Panc1 (cell line): ENCODE data around the gene COL27A1. TPM values are rescaled to one million over a fixed set of nuclear protein-coding genes. Genes with fewer than 3 reads are reported as not detected.

Source experiments
- ATAC-seq: fragments of 200-7000 bp; cut with Tn5 transposase; 2 replicates; pipeline ENCODE4 v1.9.1; 2020; ENCODE audit warnings: mild to moderate bottlenecking, moderate library complexity
- BruUV-seq: library from RNA; stranded (reverse); fragments of 400-500 nt; replicated peaks from 2 replicates; lab custom pipeline; 2021; lab: Mats Ljungman, UMichigan
- CTCF ChIA-PET: fragments of 300-600 bp; sonication (Branson Sonifier 250); formaldehyde crosslinking; loops from one replicate; lab custom pipeline; 2022; ENCODE audit warnings: antibody characterized with exemption; lab: Charles Lee
- POLR2A ChIA-PET: fragments of 300-600 bp; sonication (Branson Sonifier 250); formaldehyde crosslinking; loops from one replicate; lab custom pipeline; 2022; ENCODE audit warnings: antibody characterized with exemption; lab: Charles Lee
- DNase-seq: peaks from one replicate; pipeline ENCODE4 v3.0.0-alpha.2; 2010; ENCODE audit warnings: low read depth, low spot score
- H3K27ac ChIP-seq: 2 replicates; pipeline ENCODE4 v1.5.1; 2011; ENCODE audit warnings: mild to moderate bottlenecking, low read length, inconsistent platforms
- H3K27me3 ChIP-seq: fragments of 200-500 bp; sonication (Bioruptor generic); 2 replicates; pipeline ENCODE4 v1.6.0; 2014; ENCODE audit warnings: low read length, inconsistent platforms; ENCODE audit not compliant: control insufficient read depth, insufficient read depth
- H3K36me3 ChIP-seq: fragments of 200-500 bp; sonication (Bioruptor generic); 2 replicates; pipeline ENCODE4 v1.5.1; 2014; ENCODE audit warnings: inconsistent platforms, mild to moderate bottlenecking, low read length, moderate library complexity; ENCODE audit not compliant: control insufficient read depth, insufficient read depth
- H3K4me1 ChIP-seq: 2 replicates; pipeline ENCODE4 v1.5.1; 2011; ENCODE audit warnings: inconsistent platforms, mild to moderate bottlenecking, low read length, moderate library complexity; ENCODE audit not compliant: control insufficient read depth, insufficient read depth
- H3K4me3 ChIP-seq, 2 experiments: 2 replicates each; pipeline ENCODE4 v1.5.1; 2011 to 2012; ENCODE audit warnings: low read depth in 2 of 2, low read length in 2 of 2, mild to moderate bottlenecking in 2 of 2, inconsistent platforms in 1 of 2, moderate library complexity in 1 of 2
- H3K9me3 ChIP-seq: fragments of 200-500 bp; sonication (Bioruptor generic); 2 replicates; pipeline ENCODE4 v1.5.1; 2014; ENCODE audit warnings: low read depth, mild to moderate bottlenecking, inconsistent platforms, low read length, moderate library complexity; ENCODE audit not compliant: control insufficient read depth, insufficient read depth
- CTCF ChIP-seq: fragments of 450-650 bp; IDR thresholded peaks from 2 replicates; pipeline ENCODE4 v1.5.1; 2017; ENCODE audit warnings: mild to moderate bottlenecking
- POLR2AphosphoS5 ChIP-seq: IDR thresholded peaks from 2 replicates; pipeline ENCODE4 v1.6.1; 2012; ENCODE audit warnings: mild to moderate bottlenecking, low read depth, low read length, moderate library complexity
- REST ChIP-seq, 2 experiments: IDR thresholded peaks; 2 replicates each; pipeline ENCODE4 v1.6.1; 2011 to 2012; ENCODE audit warnings: low read depth in 2 of 2, control low read depth in 1 of 2, low read length in 1 of 2, mild to moderate bottlenecking in 1 of 2, moderate library complexity in 1 of 2; ENCODE audit not compliant: insufficient read depth in 1 of 2
- SIN3A ChIP-seq: IDR thresholded peaks from 2 replicates; pipeline ENCODE4 v1.6.1; 2012; ENCODE audit warnings: low read depth, mild to moderate bottlenecking, low read length, moderate library complexity, borderline replicate concordance; ENCODE audit not compliant: insufficient read depth
- TCF7L2 ChIP-seq: IDR thresholded peaks from 2 replicates; pipeline ENCODE4 v1.6.1; 2011; ENCODE audit warnings: mild to moderate bottlenecking, low read depth, low read length, inconsistent platforms
- in situ Hi-C: cut with HindIII; loops from 2 replicates; pipeline ENCODE4 v1.10.0; 2016; ENCODE audit warnings: low sequenced_read_pairs, low pct_unique_long_range_greater_than_20kb
- intact Hi-C: fragments of 100-400 bp; cut with micrococcal nuclease; formaldehyde crosslinking; loops from one replicate; pipeline ENCODE4 v1.10.0; 2022; ENCODE audit not compliant: unreplicated experiment
- total RNA-seq: library from RNA; stranded (reverse); gene quantifications from one replicate; pipeline ENCODE4 v1.2.1, GENCODE V29; 2021; ENCODE audit not compliant: unreplicated experiment

The COL27A1 gene
- total RNA-seq, 1 experiment from 2014 or later: 5.1 TPM

- H3K27me3 ChIP-seq: no peaks in the 10 kb centered on the region
- ChIA-PET POLR2A (interaction anchor here (0.6 kb wide), 1 partner anchor 119 kb away, joined by 4 read pairs; no protein-coding TSS in a partner anchor), CTCF (no interaction called here)
- H3K36me3 ChIP-seq: no peaks in the 10 kb centered on the region
- H3K27ac ChIP-seq: no peak overlapping the region
- in situ Hi-C loops (no loop called here), intact Hi-C loops (no loop called here)
- H3K4me1 ChIP-seq: no peaks in the 10 kb centered on the region
- no TSS peak for BruUV-seq
- no peaks in the 10 kb centered on the region for H3K9me3 ChIP-seq
- TF ChIP-seq CTCF (no peak), SIN3A (no peak), REST (IDR thresholded peaks at IDR 0.05; ENCODE audit: insufficient read depth in 1 of 2, low read depth in 2 of 2, low read length in 1 of 2) (no peak), TCF7L2 (no peak), POLR2AphosphoS5 (no peak)
- DNase-seq (no peak), ATAC-seq (no peak)
- no peak overlapping the region for H3K4me3 ChIP-seq
Measured at GRCh38 chr9:114316605-114317230, 161.4 kb downstream of the COL27A1 start.

- DNase-seq: no peak
- TF ChIP-seq TCF7L2 (no peak), SIN3A (no peak), REST (IDR thresholded peaks at IDR 0.05; ENCODE audit: insufficient read depth in 1 of 2, low read depth in 2 of 2, low read length in 1 of 2) (no peak), CTCF (no peak), POLR2AphosphoS5 (no peak)
- Histone ChIP-seq H3K36me3 (no peaks in the 10 kb centered on the region), H3K27me3 (no peaks in the 10 kb centered on the region), H3K4me1 (no peaks in the 10 kb centered on the region), H3K27ac (peak overlapping the region; percentile 23; the same call in 1 of the 2 replicates), H3K4me3 (no peak overlapping the region), H3K9me3 (no peaks in the 10 kb centered on the region)
- POLR2A ChIA-PET: no interaction called here
- in situ Hi-C loops (no loop called here), intact Hi-C loops (no loop called here)
- no TSS peak for BruUV-seq
- no peak for ATAC-seq
- CTCF ChIA-PET: no interaction called here
Measured at GRCh38 chr9:114317665-114318357, 162.5 kb downstream of the COL27A1 start.
